NK-92 treated with Interleukin-12 subunit alpha and Interleukin-12 subunit beta, amount 100 ng/mL, for 24 hours (cell line): ENCODE results near the gene ELAVL4.

Experiments
- DNase-seq: peaks from one replicate; lab custom pipeline; 2025; lab: John Stamatoyannopoulos, UW

Gene ELAVL4

GRCh38 chr1:50180367-50180766 lies 71.6 kb downstream of the ELAVL4 start:
- DNase-seq: no peak

- no peak for DNase-seq
These were observed 72.4 kb downstream of the ELAVL4 start for GRCh38 chr1:50181027-50181663.

- DNase-seq: no peak
These were observed 74.8 kb downstream of the ELAVL4 start for GRCh38 chr1:50183378-50184133.

- no peak for DNase-seq
These were observed 80.6 kb downstream of the ELAVL4 start for GRCh38 chr1:50189369-50189768.

- no peak for DNase-seq
These were observed 84.3 kb downstream of the ELAVL4 start for GRCh38 chr1:50193002-50193401.

GRCh38 chr1:50195205-50195604 lies 86.5 kb downstream of the ELAVL4 start:
- DNase-seq: no peak

- no peak for DNase-seq
These were observed 87.4 kb downstream of the ELAVL4 start for GRCh38 chr1:50196081-50196480.

- DNase-seq: no peak
These were observed 88.5 kb downstream of the ELAVL4 start for GRCh38 chr1:50197216-50197615.

- no peak for DNase-seq
These were observed 99.6 kb downstream of the ELAVL4 start for GRCh38 chr1:50208315-50208714.

- no peak for DNase-seq
These were observed 100.0 kb downstream of the ELAVL4 start for GRCh38 chr1:50208756-50209155.

GRCh38 chr1:50209749-50210148 lies 101.0 kb downstream of the ELAVL4 start:
- DNase-seq: no peak

GRCh38 chr1:50213505-50213904 lies 104.8 kb downstream of the ELAVL4 start:
- DNase-seq: no peak

GRCh38 chr1:50214717-50215116 lies 106.0 kb downstream of the ELAVL4 start:
- no peak for DNase-seq

- no peak for DNase-seq
These were observed 109.8 kb downstream of the ELAVL4 start for GRCh38 chr1:50218344-50219120.

- DNase-seq: no peak
These were observed 120.2 kb downstream of the ELAVL4 start for GRCh38 chr1:50228871-50229384.

GRCh38 chr1:50231209-50231608 lies 122.5 kb downstream of the ELAVL4 start:
- no peak for DNase-seq

GRCh38 chr1:50232336-50232735 lies 123.6 kb downstream of the ELAVL4 start:
- no peak for DNase-seq

- DNase-seq: no peak
These were observed 127.9 kb downstream of the ELAVL4 start for GRCh38 chr1:50236656-50237055.

- no peak for DNase-seq
These were observed 128.3 kb downstream of the ELAVL4 start for GRCh38 chr1:50237056-50237455.

- no peak for DNase-seq
These were observed 135.2 kb downstream of the ELAVL4 start for GRCh38 chr1:50243939-50244338.

GRCh38 chr1:50246869-50247268 lies 138.1 kb downstream of the ELAVL4 start:
- no peak for DNase-seq

- DNase-seq: no peak
These were observed 143.0 kb downstream of the ELAVL4 start for GRCh38 chr1:50251702-50252101.

GRCh38 chr1:50252196-50252595 lies 143.5 kb downstream of the ELAVL4 start:
- no peak for DNase-seq
